Nephron progenitor cell (in vitro differentiated cells): ENCODE measurements around the gene FAM3D.

Experiments used
- DNase-seq: peaks from one replicate; pipeline ENCODE4 v3.0.0; 2021
- H3K27ac Mint-ChIP-seq: 2 replicates; pipeline ENCODE4 v1.8.0; 2021; ENCODE audit warnings: mild to moderate bottlenecking, moderate library complexity, mixed read lengths
- H3K27me3 Mint-ChIP-seq: 2 replicates; pipeline ENCODE4 v1.8.0; 2021; ENCODE audit warnings: mild to moderate bottlenecking, low read depth, mixed read lengths; ENCODE audit not compliant: poor library complexity
- H3K36me3 Mint-ChIP-seq: 2 replicates; pipeline ENCODE4 v1.8.0; 2021; ENCODE audit warnings: low read depth, mixed read lengths
- H3K4me1 Mint-ChIP-seq: 2 replicates; pipeline ENCODE4 v1.8.0; 2021; ENCODE audit warnings: mixed read lengths
- H3K4me3 Mint-ChIP-seq: 2 replicates; pipeline ENCODE4 v1.8.0; 2021; ENCODE audit warnings: mild to moderate bottlenecking, moderate library complexity, mixed read lengths
- H3K9me3 Mint-ChIP-seq: 2 replicates; pipeline ENCODE4 v1.8.0; 2021; ENCODE audit warnings: mild to moderate bottlenecking, moderate library complexity, mixed read lengths
- TF ChIP-seq, protein P1 (sequence below): fragments of 200-600 bp; sonication (generic); IDR thresholded peaks from 2 replicates; pipeline ENCODE4 v1.5.0; 2021; ENCODE audit warnings: antibody characterized with exemption

Gene FAM3D

DNA sequence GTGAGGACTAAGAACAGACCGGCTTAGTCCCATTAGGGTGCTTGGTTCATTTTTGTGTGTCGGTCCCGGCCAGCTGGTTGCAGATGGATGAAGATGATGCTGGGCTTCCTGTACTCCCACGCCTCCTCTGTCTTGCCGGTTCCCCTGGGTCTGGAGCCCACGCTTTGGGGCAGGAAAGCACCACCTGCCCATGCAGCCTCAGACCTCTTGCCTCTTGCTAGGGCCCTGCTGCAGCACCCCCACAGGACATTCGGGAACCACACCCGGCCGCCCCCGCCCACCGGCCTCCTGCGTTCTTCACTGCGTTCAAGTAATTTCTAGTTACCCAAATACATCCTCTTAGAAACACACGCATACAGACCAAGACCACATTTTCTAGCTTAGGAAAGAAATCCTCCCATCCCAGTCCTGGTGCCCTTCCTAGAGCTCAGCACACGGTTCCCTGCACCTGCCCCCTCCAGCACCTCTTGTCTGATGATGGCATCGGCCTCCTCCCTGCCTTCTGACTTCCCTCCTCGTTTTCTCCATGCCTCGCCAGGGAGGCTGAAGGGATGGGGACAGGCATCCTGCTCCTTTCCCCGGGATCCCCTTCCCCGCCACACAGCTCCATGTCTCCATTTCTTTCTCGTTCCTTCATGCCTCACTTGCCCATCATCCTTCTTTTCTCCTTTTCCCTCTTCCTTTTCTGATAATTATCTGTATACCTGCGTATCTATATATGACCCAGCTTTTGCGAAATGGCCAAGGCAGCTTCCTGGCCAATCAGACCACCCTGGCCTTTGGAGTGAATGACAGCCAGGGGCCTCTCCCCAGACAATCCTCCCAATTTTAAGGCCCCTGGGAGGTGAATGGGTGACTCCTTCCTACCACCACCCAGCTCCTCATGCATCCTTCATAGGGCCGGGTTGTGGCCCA, 30.9 kb downstream of the FAM3D start:
- peaks cover 38% of the 10 kb centered on the region for H3K27me3 Mint-ChIP-seq
- H3K27ac Mint-ChIP-seq: no peak overlapping the region

GRCh38 chr3:58633157-58633865, 33.3 kb downstream of the FAM3D start:
- no peak overlapping the region for H3K27ac Mint-ChIP-seq

More for the DNA sequence above, 30.9 kb downstream of the FAM3D start:
- TF ChIP-seq, protein P1, sequence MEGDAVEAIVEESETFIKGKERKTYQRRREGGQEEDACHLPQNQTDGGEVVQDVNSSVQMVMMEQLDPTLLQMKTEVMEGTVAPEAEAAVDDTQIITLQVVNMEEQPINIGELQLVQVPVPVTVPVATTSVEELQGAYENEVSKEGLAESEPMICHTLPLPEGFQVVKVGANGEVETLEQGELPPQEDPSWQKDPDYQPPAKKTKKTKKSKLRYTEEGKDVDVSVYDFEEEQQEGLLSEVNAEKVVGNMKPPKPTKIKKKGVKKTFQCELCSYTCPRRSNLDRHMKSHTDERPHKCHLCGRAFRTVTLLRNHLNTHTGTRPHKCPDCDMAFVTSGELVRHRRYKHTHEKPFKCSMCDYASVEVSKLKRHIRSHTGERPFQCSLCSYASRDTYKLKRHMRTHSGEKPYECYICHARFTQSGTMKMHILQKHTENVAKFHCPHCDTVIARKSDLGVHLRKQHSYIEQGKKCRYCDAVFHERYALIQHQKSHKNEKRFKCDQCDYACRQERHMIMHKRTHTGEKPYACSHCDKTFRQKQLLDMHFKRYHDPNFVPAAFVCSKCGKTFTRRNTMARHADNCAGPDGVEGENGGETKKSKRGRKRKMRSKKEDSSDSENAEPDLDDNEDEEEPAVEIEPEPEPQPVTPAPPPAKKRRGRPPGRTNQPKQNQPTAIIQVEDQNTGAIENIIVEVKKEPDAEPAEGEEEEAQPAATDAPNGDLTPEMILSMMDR: no peak
- H3K4me3 Mint-ChIP-seq: no peak overlapping the region
- H3K9me3 Mint-ChIP-seq: no peaks in the 10 kb centered on the region
- no peaks in the 10 kb centered on the region for H3K36me3 Mint-ChIP-seq
- H3K4me1 Mint-ChIP-seq: peaks cover 32% of the 10 kb centered on the region
- DNase-seq: no peak

GRCh38 chr3:58631742-58632141, 34.8 kb downstream of the FAM3D start:
- Mint-ChIP-seq H3K27ac (no peak overlapping the region), H3K9me3 (no peaks in the 10 kb centered on the region), H3K4me3 (no peak overlapping the region), H3K27me3 (peaks cover 20% of the 10 kb centered on the region), H3K36me3 (no peaks in the 10 kb centered on the region), H3K4me1 (peaks cover 35% of the 10 kb centered on the region)
- DNase-seq: no peak
- TF ChIP-seq, protein P1: no peak

More at GRCh38 chr3:58633157-58633865, 33.3 kb downstream of the FAM3D start:
- H3K36me3 Mint-ChIP-seq: no peaks in the 10 kb centered on the region
- H3K4me3 Mint-ChIP-seq: no peak overlapping the region
- peaks cover 27% of the 10 kb centered on the region for H3K4me1 Mint-ChIP-seq
- no peaks in the 10 kb centered on the region for H3K9me3 Mint-ChIP-seq
- TF ChIP-seq, protein P1: no peak
- DNase-seq: no peak
- H3K27me3 Mint-ChIP-seq: peaks cover 24% of the 10 kb centered on the region

DNA sequence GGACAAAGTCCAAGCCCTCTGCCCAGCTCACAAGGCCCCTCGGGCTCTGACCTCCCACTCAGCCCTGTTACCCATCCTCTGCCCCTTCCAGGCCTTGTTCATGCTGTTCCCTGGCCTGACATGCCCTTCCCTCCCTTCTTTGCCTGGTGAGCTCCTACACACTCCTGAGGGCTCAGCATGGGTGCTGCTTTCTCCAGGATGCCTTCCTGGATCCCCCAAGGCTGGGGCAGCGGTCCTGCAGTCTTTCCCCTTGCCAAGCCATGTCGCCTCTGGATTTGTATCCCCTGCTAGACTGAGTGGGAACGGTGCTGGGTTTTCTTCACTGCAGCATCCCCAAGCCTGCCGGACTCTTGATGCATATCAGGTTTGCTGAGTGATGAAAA, 35.9 kb downstream of the FAM3D start:
- Mint-ChIP-seq H3K36me3 (no peaks in the 10 kb centered on the region), H3K9me3 (no peaks in the 10 kb centered on the region), H3K4me3 (no peak overlapping the region), H3K4me1 (peaks cover 35% of the 10 kb centered on the region), H3K27me3 (peaks cover 22% of the 10 kb centered on the region), H3K27ac (no peak overlapping the region)
- DNase-seq: no peak
- TF ChIP-seq, protein P1: no peak

GRCh38 chr3:58630076-58630709, 36.4 kb downstream of the FAM3D start:
- TF ChIP-seq, protein P1: peak; percentile 95
- H3K4me1 Mint-ChIP-seq: peaks cover 35% of the 10 kb centered on the region
- H3K27me3 Mint-ChIP-seq: peaks cover 17% of the 10 kb centered on the region
- H3K27ac Mint-ChIP-seq: no peak overlapping the region
- DNase-seq: peak; percentile 85
- no peak overlapping the region for H3K4me3 Mint-ChIP-seq
- no peaks in the 10 kb centered on the region for H3K36me3 Mint-ChIP-seq
- no peaks in the 10 kb centered on the region for H3K9me3 Mint-ChIP-seq
